Activated T-helper 2 cell treated with anti-CD3 and anti-CD28 coated beads, Interferon-gamma antibody, Interleukin-2, Interleukin-4, amounts not matched to agents 10 μg/mL and 5 μg/mL and 100 μg/mL, durations not matched to agents 14 hours and 24 hours and 36 hours (primary cell): Measurements from ENCODE around the gene STK39. TPM values are rescaled to one million over a fixed set of nuclear protein-coding genes. Genes with fewer than 3 reads are reported as not detected.
"Not testable (repeated sequence)": the region's sequence is repeated elsewhere in the genome, so short reads cannot be mapped to it uniquely, and the experiment has no call there.

ENCODE experiments used
- DNase-seq: peaks from one replicate; pipeline ENCODE4 v3.0.0; 2021; ENCODE audit warnings: low spot score
- H3K27ac Mint-ChIP-seq: one replicate; pipeline ENCODE4 v1.8.0; 2021; ENCODE audit warnings: mixed read lengths
- H3K27me3 Mint-ChIP-seq: one replicate; pipeline ENCODE4 v1.8.0; 2021; ENCODE audit warnings: low read depth, mixed read lengths
- H3K36me3 Mint-ChIP-seq: one replicate; pipeline ENCODE4 v1.8.0; 2021; ENCODE audit warnings: low read depth, mixed read lengths
- H3K4me1 Mint-ChIP-seq: one replicate; pipeline ENCODE4 v1.8.0; 2021; ENCODE audit warnings: low read depth, mixed read lengths
- H3K4me3 Mint-ChIP-seq: one replicate; pipeline ENCODE4 v1.8.0; 2021; ENCODE audit warnings: low read depth, mild to moderate bottlenecking, moderate library complexity, mixed read lengths
- H3K9me3 Mint-ChIP-seq: one replicate; pipeline ENCODE4 v1.8.0; 2021; ENCODE audit warnings: mixed read lengths
- intact Hi-C: fragments of 100-400 bp; cut with micrococcal nuclease; formaldehyde crosslinking; loops from one replicate; pipeline ENCODE4 v1.15.1; 2023
- total RNA-seq: library from RNA; stranded (reverse); gene quantifications from 2 replicates; pipeline ENCODE4 v1.2.3, GENCODE V29; 2022

STK39 gene
- total RNA-seq, 1 donor from 2014 or later = 46.3 TPM

- Mint-ChIP-seq H3K27me3 (no peaks in the 10 kb centered on the region), H3K36me3 (peaks cover 38% of the 10 kb centered on the region), H3K9me3 (no peaks in the 10 kb centered on the region), H3K27ac (no peak overlapping the region), H3K4me3 (no peak overlapping the region), H3K4me1 (no peaks in the 10 kb centered on the region)
- DNase-seq = no peak
- intact Hi-C loops = no loop called here
These were observed 186.2 kb downstream of the STK39 start for GRCh38 chr2:168060986-168061750.

DNA sequence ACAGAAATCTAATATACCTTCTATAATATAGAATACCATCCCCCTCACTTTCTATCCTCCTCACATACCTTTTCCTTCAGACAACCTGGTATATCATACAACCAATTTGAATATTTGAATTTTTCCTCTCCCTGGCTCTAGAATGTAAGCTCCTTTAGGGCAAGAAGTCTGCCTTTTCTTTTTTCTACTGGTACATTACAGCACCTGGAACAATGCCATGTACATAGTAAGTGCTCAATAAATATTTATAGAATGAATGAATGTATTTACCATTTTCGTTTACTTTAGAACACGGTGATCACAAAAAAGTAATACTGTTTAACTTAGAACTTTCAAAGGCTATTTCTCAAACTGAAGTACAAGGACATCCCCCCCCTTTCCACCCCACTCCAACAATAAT, 187.6 kb downstream of the STK39 start:
- Mint-ChIP-seq H3K4me3 (no peak overlapping the region), H3K27ac (no peak overlapping the region), H3K4me1 (peaks cover 4% of the 10 kb centered on the region), H3K9me3 (no peaks in the 10 kb centered on the region), H3K27me3 (no peaks in the 10 kb centered on the region), H3K36me3 (peaks cover 32% of the 10 kb centered on the region)
- no peak for DNase-seq
- intact Hi-C loops = no loop called here

DNA sequence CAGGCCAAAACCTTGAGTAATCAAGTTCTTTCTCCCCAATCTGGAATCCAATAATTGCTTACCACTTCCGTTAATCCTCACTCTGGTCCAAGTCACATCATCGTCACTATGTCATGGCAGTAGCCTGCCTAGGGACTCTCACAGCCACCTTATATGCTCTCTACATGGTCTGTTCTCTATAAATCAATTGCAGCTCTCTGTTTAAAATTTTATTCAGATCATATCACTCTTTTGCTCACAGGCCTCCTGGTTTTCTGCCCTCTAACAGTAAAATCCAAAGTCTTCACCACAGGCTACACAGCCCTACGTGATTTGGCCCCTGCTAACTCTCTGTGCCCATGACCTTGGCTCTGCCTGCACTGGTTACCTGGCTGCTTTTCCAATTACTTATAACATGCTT, 188.7 kb downstream of the STK39 start:
- intact Hi-C loops = no loop called here
- peaks cover 8% of the 10 kb centered on the region for H3K4me1 Mint-ChIP-seq
- H3K4me3 Mint-ChIP-seq = no peak overlapping the region
- H3K36me3 Mint-ChIP-seq = peaks cover 30% of the 10 kb centered on the region
- no peaks in the 10 kb centered on the region for H3K27me3 Mint-ChIP-seq
- DNase-seq = no peak
- no peaks in the 10 kb centered on the region for H3K9me3 Mint-ChIP-seq
- H3K27ac Mint-ChIP-seq = no peak overlapping the region

GRCh38 chr2:168056242-168056787, 191.1 kb downstream of the STK39 start:
- H3K9me3 Mint-ChIP-seq = no peaks in the 10 kb centered on the region
- intact Hi-C loops = no loop called here
- H3K4me3 Mint-ChIP-seq = no peak overlapping the region
- no peaks in the 10 kb centered on the region for H3K27me3 Mint-ChIP-seq
- H3K27ac Mint-ChIP-seq = no peak overlapping the region
- H3K4me1 Mint-ChIP-seq = peaks cover 8% of the 10 kb centered on the region
- H3K36me3 Mint-ChIP-seq = peaks cover 14% of the 10 kb centered on the region
- no peak for DNase-seq

- Mint-ChIP-seq H3K27ac (no peak overlapping the region), H3K9me3 (no peaks in the 10 kb centered on the region), H3K4me1 (peaks cover 8% of the 10 kb centered on the region), H3K27me3 (no peaks in the 10 kb centered on the region), H3K36me3 (peaks cover 7% of the 10 kb centered on the region), H3K4me3 (no peak overlapping the region)
- no peak for DNase-seq
- intact Hi-C loops = no loop called here
These were observed 192.7 kb downstream of the STK39 start for GRCh38 chr2:168054657-168055056.

DNA sequence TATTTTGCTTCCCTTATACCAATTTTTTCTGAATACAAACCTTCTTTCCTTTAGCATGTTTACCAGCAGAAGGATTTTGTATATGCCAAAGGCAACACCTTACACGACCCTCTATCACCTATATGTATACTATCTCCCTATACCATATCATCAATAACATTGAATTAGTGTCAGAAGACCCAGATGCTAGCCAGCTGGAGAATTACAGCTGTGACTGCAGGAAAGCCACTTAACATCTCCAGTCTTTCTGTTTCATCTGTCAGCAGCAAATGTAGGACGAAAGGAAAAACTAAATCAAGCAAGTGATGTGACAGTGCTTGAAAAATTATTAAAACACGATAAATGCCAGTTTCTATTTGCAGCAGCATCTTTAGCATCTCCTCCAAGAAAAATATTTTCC, 193.7 kb downstream of the STK39 start:
- H3K36me3 Mint-ChIP-seq = peaks cover 14% of the 10 kb centered on the region
- no peak overlapping the region for H3K27ac Mint-ChIP-seq
- no peak overlapping the region for H3K4me3 Mint-ChIP-seq
- H3K4me1 Mint-ChIP-seq = peaks cover 8% of the 10 kb centered on the region
- intact Hi-C loops = no loop called here
- H3K9me3 Mint-ChIP-seq = no peaks in the 10 kb centered on the region
- no peak for DNase-seq
- no peaks in the 10 kb centered on the region for H3K27me3 Mint-ChIP-seq

DNA sequence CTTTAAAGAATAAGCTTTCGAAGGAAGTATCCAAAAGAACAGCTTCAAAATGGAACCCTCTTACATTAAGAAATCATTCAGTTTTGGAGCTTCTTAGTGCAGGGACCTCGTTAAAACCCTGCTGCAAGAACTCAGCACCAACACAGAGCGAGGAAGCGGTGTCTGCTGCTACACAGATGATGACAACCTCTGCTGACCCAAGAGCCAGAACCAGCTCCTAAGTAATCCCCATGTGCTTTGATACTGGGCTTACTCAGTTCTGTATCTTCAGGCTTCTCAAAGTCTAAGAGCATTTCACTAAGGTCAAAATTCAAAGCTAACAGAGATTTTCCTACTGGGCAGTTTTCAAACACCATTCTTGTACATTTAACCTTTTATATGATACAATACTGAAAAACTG, 194.6 kb downstream of the STK39 start:
- H3K36me3 Mint-ChIP-seq = peaks cover 17% of the 10 kb centered on the region
- no peak for DNase-seq
- peaks cover 8% of the 10 kb centered on the region for H3K4me1 Mint-ChIP-seq
- intact Hi-C loops = no loop called here
- H3K4me3 Mint-ChIP-seq = no peak overlapping the region
- no peaks in the 10 kb centered on the region for H3K27me3 Mint-ChIP-seq
- H3K9me3 Mint-ChIP-seq = no peaks in the 10 kb centered on the region
- no peak overlapping the region for H3K27ac Mint-ChIP-seq

DNA sequence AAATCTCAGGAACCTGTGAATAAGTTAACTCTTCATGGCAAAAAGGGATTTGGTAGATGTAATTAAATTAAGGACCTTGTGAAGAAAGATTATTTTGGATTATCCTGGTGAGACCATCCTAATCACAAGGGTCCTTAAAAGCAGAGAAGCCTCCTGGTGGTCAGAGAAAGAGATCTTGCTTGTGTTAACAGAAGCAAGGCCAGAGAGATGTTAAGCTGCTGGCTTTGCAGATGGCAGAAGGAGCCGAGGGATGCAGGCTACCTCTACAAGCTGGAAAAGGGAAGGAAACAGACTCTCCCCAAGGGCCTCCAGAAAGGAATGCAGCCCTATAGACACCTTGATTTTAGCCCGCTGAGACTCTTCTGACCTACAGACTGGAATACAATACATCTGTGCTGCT, 197.0 kb downstream of the STK39 start:
- Mint-ChIP-seq H3K9me3 (no peaks in the 10 kb centered on the region), H3K36me3 (peaks cover 31% of the 10 kb centered on the region)

DNA sequence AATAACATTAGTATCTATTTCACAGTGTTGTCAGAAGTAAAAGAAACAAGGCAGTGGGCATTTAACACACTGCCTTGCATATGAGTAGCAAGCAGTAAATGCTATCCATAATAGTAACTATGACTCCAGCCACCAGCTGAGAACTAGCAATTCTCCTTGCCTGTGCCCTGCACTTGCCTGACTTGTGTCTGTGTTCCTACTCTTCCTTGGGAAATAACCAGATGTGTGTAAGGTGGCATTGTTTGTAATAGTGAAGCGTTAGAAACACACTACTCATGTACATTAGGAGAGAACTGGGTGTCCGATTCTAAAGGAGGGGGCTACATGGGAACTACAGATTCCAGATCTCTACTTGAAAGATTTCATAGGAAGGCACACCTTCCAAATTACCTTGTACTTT, 197.8 kb downstream of the STK39 start:
- peaks cover 32% of the 10 kb centered on the region for H3K36me3 Mint-ChIP-seq
- H3K4me3 Mint-ChIP-seq = no peak overlapping the region
- peaks cover 8% of the 10 kb centered on the region for H3K4me1 Mint-ChIP-seq
- H3K27ac Mint-ChIP-seq = no peak overlapping the region
- no peak for DNase-seq
- H3K27me3 Mint-ChIP-seq = no peaks in the 10 kb centered on the region
- H3K9me3 Mint-ChIP-seq = no peaks in the 10 kb centered on the region
- intact Hi-C loops = no loop called here

More for the DNA sequence above, 197.0 kb downstream of the STK39 start:
- H3K27me3 Mint-ChIP-seq = no peaks in the 10 kb centered on the region
- DNase-seq = no peak
- no peak overlapping the region for H3K4me3 Mint-ChIP-seq
- intact Hi-C loops = no loop called here
- no peak overlapping the region for H3K27ac Mint-ChIP-seq
- peaks cover 6% of the 10 kb centered on the region for H3K4me1 Mint-ChIP-seq

GRCh38 chr2:168047091-168047690, 200.2 kb downstream of the STK39 start:
- Mint-ChIP-seq H3K4me3 (no peak overlapping the region), H3K36me3 (peaks cover 31% of the 10 kb centered on the region), H3K4me1 (peaks cover 19% of the 10 kb centered on the region), H3K27me3 (no peaks in the 10 kb centered on the region), H3K27ac (no peak overlapping the region), H3K9me3 (no peaks in the 10 kb centered on the region)
- DNase-seq = no peak
- intact Hi-C loops = no loop called here

GRCh38 chr2:168044579-168044978, 202.8 kb downstream of the STK39 start:
- DNase-seq = no peak
- peaks cover 41% of the 10 kb centered on the region for H3K36me3 Mint-ChIP-seq
- H3K9me3 Mint-ChIP-seq = no peaks in the 10 kb centered on the region
- intact Hi-C loops = no loop called here
- H3K27me3 Mint-ChIP-seq = no peaks in the 10 kb centered on the region
- H3K4me1 Mint-ChIP-seq = peaks cover 35% of the 10 kb centered on the region
- H3K4me3 Mint-ChIP-seq = no peak overlapping the region
- H3K27ac Mint-ChIP-seq = no peak overlapping the region

DNA sequence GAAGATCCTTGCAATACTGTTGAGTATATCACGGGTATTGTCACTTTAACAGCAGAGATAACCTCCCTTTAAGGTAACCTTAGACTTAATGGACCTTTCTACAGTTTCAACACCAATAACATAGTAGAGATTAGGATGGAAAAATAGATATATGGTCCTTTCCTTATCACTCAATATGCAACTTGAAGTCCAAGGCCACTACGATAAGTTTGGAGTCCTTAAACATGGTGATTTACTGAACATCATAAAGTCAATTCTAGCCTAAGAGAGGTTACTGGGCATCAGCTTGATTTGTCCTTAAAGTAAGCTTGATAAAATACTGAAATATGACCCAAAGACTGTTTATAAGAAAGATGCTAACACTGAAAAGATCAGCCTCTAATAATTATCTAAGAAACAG, 203.2 kb downstream of the STK39 start:
- Mint-ChIP-seq H3K27ac (no peak overlapping the region), H3K4me3 (no peak overlapping the region), H3K4me1 (peaks cover 35% of the 10 kb centered on the region), H3K36me3 (peaks cover 40% of the 10 kb centered on the region), H3K9me3 (no peaks in the 10 kb centered on the region), H3K27me3 (no peaks in the 10 kb centered on the region)
- intact Hi-C loops = no loop called here
- DNase-seq = no peak

GRCh38 chr2:168042127-168042824, 205.1 kb downstream of the STK39 start:
- H3K36me3 Mint-ChIP-seq = peaks cover 42% of the 10 kb centered on the region
- not testable (repeated sequence) for H3K9me3 Mint-ChIP-seq, H3K4me3 Mint-ChIP-seq, H3K27me3 Mint-ChIP-seq, DNase-seq
- peaks cover 48% of the 10 kb centered on the region for H3K4me1 Mint-ChIP-seq
- peak overlapping the region; percentile 8 for H3K27ac Mint-ChIP-seq
- intact Hi-C loops = loop anchor here (1.0 kb wide), 1 partner anchor 40 kb away; no protein-coding TSS in a partner anchor
